Peyer's patch (tissue), 4 donors: ENCODE data around the gene ATP9A. TPM values are rescaled to one million over a fixed set of nuclear protein-coding genes. Genes with fewer than 3 reads are reported as not detected.

Experiments used
- DNase-seq, 3 donors: peaks; one replicate each; pipeline ENCODE4 v3.0.0-alpha.2; 2017 to 2019
- H3K27ac ChIP-seq, 4 donors: fragments of 200-600 bp; sonication (generic); one replicate each; pipeline ENCODE4 v1.5.1; 2016 to 2019
- H3K27me3 ChIP-seq, 2 donors: fragments of 200-600 bp; sonication (generic); one replicate each; pipeline ENCODE4 v1.5.1; 2019
- H3K36me3 ChIP-seq, 3 donors: fragments of 200-600 bp; sonication (generic); one replicate each; pipeline ENCODE4 v1.5.1; 2016 to 2019
- H3K4me1 ChIP-seq, 4 donors: fragments of 200-600 bp; sonication (generic); one replicate each; pipeline ENCODE4 v1.5.1; 2016 to 2019
- H3K4me3 ChIP-seq, 4 donors: fragments of 200-600 bp; sonication (generic); 1 replicate in 3 of 4; 2 replicates in 1 of 4; pipeline ENCODE4 v1.5.1; 2016 to 2019; ENCODE audit warnings: mild to moderate bottlenecking in 1 of 4
- H3K9me3 ChIP-seq, 4 donors: fragments of 200-600 bp; sonication (generic); one replicate each; pipeline ENCODE4 v1.5.1; 2016 to 2019; ENCODE audit warnings: mild to moderate bottlenecking in 1 of 4
- CTCF ChIP-seq, 6 experiments: fragments of 450-650 bp in 4 of 6; fragments of 200-600 bp in 2 of 6; sonication (generic) in 1 of 6; IDR thresholded peaks; one replicate each; pipeline ENCODE4 v1.5.1; 2017 to 2019; ENCODE audit warnings: antibody characterized with exemption in 6 of 6, mild to moderate bottlenecking in 3 of 6, moderate library complexity in 1 of 6
- POLR2A ChIP-seq, 2 donors: fragments of 450-650 bp; IDR thresholded peaks; one replicate each; pipeline ENCODE4 v1.5.1; 2017; ENCODE audit warnings: antibody characterized with exemption in 2 of 2, mild to moderate bottlenecking in 2 of 2, moderate library complexity in 2 of 2
- total RNA-seq, 4 donors: library from RNA; depleted of rRNA; stranded (reverse); fragments of >200 nt; gene quantifications; one replicate each; pipeline ENCODE4 v1.1.0, GENCODE V29; 2016

ATP9A gene
- total RNA-seq, 4 donors from 2014 or later = 27.2 to 73.1 (median 48.7) TPM

DNA sequence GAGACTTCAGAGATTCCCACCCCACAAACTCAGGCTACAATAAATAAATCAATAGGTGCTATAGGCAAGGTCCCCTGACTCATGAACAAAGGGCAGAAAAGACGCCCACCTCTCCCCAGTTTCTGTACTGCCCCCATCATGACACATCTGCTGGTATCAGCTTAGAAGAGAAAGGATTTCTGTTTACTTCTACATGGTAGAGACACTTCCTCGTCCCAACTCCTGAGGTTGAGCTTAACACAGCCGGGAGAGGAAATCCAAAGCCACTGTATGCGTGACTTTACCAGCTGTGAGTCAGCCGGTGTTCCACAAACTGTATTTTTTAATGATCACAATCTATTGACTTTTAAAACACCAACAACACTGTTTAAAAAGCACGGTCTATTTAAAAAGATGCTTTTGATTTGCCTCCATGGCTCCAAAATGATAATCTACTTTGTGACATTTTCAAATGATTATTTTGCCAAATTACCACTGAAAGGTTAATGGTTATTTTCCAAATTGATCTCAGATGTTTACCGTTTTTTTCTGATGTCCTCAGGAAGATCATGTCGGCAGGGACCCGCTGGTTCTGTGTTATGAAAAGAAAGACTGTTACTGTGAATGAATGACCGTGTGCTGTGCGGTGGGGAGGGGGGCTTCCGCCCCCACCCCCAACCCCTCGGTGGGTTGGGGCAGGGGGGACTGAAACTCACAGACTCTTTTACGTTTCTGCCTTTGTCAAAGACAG is 72.5 kb downstream of the ATP9A start:
- TF ChIP-seq POLR2A (IDR thresholded peaks at IDR 0.05) = no peak
- TF ChIP-seq CTCF (IDR thresholded peaks at IDR 0.05) = no peak
- no peaks in the 10 kb centered on the region for H3K27me3 ChIP-seq
- H3K4me1 ChIP-seq = peaks cover 0 to 3% (median 0%) of the 10 kb centered on the region in 4 donors
- no peak overlapping the region for H3K27ac ChIP-seq
- no peak overlapping the region for H3K4me3 ChIP-seq
- H3K36me3 ChIP-seq = peaks cover 0 to 14% (median 0%) of the 10 kb centered on the region in 3 donors
- no peak for DNase-seq
- no peaks in the 10 kb centered on the region for H3K9me3 ChIP-seq

DNA sequence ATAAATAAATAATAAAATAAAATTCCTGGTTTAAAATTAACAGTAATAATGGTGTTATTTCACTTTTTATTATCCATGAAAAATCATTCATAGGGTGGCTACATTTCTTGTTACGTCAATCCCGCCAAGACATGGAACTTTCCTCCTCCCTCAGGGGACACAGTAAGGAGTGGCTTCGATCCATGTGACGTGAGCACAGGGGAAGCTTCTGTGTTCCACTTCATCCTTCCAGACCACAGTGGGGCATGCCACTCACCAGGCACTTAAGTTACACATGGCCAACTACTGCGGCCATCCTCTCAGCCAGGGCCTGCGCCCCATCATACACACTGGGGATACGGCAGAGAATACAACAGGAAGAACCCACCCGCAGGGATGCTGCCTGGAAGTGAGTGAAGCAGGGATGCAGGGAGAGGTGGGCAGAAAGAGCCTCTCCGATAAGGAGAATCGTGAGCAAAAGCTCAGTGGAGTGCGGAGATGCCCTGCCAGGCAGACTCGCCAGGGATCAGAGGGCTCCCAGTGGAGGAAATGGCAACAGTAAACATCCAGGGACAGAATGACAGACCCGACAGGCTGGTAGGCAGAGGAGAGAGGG is 75.3 kb downstream of the ATP9A start:
- no peak overlapping the region for H3K4me3 ChIP-seq
- H3K27me3 ChIP-seq = no peaks in the 10 kb centered on the region
- no peak overlapping the region for H3K27ac ChIP-seq
- H3K9me3 ChIP-seq = no peaks in the 10 kb centered on the region
- peaks cover 0 to 33% (median 0%) of the 10 kb centered on the region in 3 donors for H3K36me3 ChIP-seq
- TF ChIP-seq POLR2A (IDR thresholded peaks at IDR 0.05) (no peak), CTCF (IDR thresholded peaks at IDR 0.05) (no peak)
- peaks cover 0 to 3% (median 0%) of the 10 kb centered on the region in 4 donors for H3K4me1 ChIP-seq
- DNase-seq = no peak

- Histone ChIP-seq H3K9me3 (no peaks in the 10 kb centered on the region), H3K36me3 (peaks cover 0 to 41% (median 0%) of the 10 kb centered on the region in 3 donors), H3K27ac (no peak overlapping the region), H3K4me3 (no peak overlapping the region), H3K4me1 (peaks cover 0 to 3% (median 0%) of the 10 kb centered on the region in 4 donors), H3K27me3 (no peaks in the 10 kb centered on the region)
- TF ChIP-seq POLR2A (IDR thresholded peaks at IDR 0.05) = no peak
- TF ChIP-seq CTCF (IDR thresholded peaks at IDR 0.05) = no peak
- no peak for DNase-seq
These were observed 76.5 kb downstream of the ATP9A start for GRCh38 chr20:51691703-51692102.

- Histone ChIP-seq H3K4me3 (no peak overlapping the region), H3K4me1 (no peaks in the 10 kb centered on the region), H3K36me3 (peaks cover 0 to 38% (median 0%) of the 10 kb centered on the region in 3 donors), H3K27me3 (no peaks in the 10 kb centered on the region), H3K9me3 (no peaks in the 10 kb centered on the region), H3K27ac (no peak overlapping the region)
- no peak for DNase-seq
- TF ChIP-seq CTCF (IDR thresholded peaks at IDR 0.05) (no peak), POLR2A (IDR thresholded peaks at IDR 0.05) (no peak)
These were observed 79.5 kb downstream of the ATP9A start for GRCh38 chr20:51688600-51689244.

DNA sequence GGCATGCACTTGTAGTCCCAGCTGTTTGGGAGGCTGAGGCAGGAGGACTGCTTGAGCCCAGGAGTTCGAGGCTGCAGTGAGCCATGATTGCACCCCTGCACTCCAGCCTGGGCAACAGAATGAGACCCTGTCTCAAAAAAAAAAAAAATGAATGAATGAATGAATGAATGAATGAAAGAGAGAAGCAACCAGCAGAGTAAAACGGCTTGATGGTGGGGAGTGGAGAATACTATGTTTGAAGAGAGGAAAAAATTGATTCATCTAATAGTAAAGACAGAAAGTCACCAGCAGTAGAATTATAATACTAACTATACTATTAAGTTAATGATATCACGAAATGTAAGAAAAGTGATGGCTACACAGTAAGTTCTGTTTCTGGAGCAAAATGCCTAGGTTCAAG is 80.6 kb downstream of the ATP9A start:
- H3K27me3 ChIP-seq = no peaks in the 10 kb centered on the region
- DNase-seq = no peak
- TF ChIP-seq CTCF (IDR thresholded peaks at IDR 0.05) (no peak), POLR2A (IDR thresholded peaks at IDR 0.05) (no peak)
- H3K4me1 ChIP-seq = no peaks in the 10 kb centered on the region
- no peak overlapping the region for H3K27ac ChIP-seq
- H3K9me3 ChIP-seq = no peaks in the 10 kb centered on the region
- H3K36me3 ChIP-seq = peaks cover 0 to 33% (median 0%) of the 10 kb centered on the region in 3 donors
- no peak overlapping the region for H3K4me3 ChIP-seq
